Measurements from ENCODE around the gene RTKN. TPM values are rescaled to one million over a fixed set of nuclear protein-coding genes. Genes with fewer than 3 reads are reported as not detected.

Gene RTKN
- total RNA-seq, 3 donors from 2014 or later, result 49.2 to 60.7 (median 49.7) TPM

DNA sequence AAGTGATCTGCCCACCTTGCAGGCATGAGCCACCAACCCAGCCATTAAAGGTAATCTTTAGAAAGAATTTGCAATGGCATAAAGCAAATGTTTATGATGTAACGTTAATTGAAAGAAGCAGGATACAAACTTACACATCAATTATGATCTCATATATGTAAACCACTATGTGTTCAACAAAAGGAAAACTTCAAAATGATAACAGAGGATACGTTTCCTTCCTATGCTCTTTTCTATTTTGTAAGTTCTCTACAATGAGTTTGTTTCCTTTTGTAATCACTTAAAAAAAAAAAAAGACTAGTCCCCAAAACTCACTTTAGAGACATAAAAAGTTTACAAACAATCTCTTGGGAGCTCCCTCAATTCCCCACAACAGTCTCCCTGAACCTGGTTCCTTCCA lies 21.7 kb downstream of the RTKN start:
- Histone ChIP-seq H3K9me3 (no peaks in the 10 kb centered on the region), H3K4me1 (ENCODE audit: low read depth) (peaks cover 12% of the 10 kb centered on the region), H3K36me3 (ENCODE audit: low read depth) (no peaks in the 10 kb centered on the region), H3K4me3 (no peak overlapping the region)
- DNase-seq (no peak), ATAC-seq (no peak)
- intact Hi-C loops (cut with DNase I, micrococcal nuclease), result no loop called here
- TF ChIP-seq, protein P1, sequence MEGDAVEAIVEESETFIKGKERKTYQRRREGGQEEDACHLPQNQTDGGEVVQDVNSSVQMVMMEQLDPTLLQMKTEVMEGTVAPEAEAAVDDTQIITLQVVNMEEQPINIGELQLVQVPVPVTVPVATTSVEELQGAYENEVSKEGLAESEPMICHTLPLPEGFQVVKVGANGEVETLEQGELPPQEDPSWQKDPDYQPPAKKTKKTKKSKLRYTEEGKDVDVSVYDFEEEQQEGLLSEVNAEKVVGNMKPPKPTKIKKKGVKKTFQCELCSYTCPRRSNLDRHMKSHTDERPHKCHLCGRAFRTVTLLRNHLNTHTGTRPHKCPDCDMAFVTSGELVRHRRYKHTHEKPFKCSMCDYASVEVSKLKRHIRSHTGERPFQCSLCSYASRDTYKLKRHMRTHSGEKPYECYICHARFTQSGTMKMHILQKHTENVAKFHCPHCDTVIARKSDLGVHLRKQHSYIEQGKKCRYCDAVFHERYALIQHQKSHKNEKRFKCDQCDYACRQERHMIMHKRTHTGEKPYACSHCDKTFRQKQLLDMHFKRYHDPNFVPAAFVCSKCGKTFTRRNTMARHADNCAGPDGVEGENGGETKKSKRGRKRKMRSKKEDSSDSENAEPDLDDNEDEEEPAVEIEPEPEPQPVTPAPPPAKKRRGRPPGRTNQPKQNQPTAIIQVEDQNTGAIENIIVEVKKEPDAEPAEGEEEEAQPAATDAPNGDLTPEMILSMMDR (IDR thresholded peaks at IDR 0.05), result no peak

DNA sequence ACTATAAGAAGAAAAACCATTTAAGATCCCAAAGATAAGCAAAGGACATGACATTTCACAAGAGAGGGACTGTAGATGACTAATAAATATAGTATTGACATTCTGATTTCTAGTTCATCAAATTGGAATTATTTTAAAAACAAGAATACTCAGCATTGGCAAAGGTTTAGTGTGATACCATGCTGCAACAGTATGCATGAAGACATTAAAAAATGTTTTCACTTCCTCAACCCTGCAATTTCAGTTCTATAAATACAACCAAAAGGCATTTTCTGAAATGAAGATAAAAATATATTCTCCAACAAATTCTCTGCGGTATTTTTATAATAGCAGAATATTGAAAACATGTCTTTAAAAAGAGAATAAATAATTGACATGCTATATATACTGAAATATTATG lies 22.4 kb downstream of the RTKN start:
- TF ChIP-seq, protein P1 (IDR thresholded peaks at IDR 0.05), result no peak

DNA sequence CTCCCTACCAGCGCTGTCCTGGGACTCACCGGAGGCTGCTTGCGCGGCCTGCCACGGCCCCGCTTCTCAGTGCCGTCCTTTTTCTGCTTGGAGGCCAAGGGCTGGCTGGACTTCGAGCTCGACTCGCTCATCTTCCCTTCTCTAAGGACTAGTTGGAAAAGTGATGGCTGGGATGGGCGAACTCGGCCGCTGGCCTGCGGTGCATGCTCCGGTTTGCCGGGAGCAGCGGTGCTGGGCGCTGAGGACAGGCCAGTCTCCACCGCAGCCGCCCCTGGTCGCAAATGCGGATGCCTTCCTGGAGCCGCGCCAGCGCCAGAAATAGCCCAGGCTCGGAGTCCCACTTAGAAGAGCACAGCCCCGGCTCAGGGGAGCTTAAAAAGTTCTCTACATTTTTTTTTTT lies 23.4 kb downstream of the RTKN start:
- Histone ChIP-seq H3K4me3 (no peak overlapping the region), H3K36me3 (ENCODE audit: low read depth) (no peaks in the 10 kb centered on the region), H3K4me1 (ENCODE audit: low read depth) (peaks cover 18% of the 10 kb centered on the region), H3K9me3 (no peaks in the 10 kb centered on the region)
- ATAC-seq (no peak), DNase-seq (no peak)
- intact Hi-C loops (cut with DNase I, micrococcal nuclease), result no loop called here
- TF ChIP-seq, protein P1 (IDR thresholded peaks at IDR 0.05), result no peak

More for the DNA sequence above, 22.4 kb downstream of the RTKN start:
- peaks cover 14% of the 10 kb centered on the region for H3K4me1 ChIP-seq (ENCODE audit: low read depth)
- no peaks in the 10 kb centered on the region for H3K36me3 ChIP-seq (ENCODE audit: low read depth)
- H3K9me3 ChIP-seq, result no peaks in the 10 kb centered on the region
- ATAC-seq (no peak), DNase-seq (no peak)
- H3K4me3 ChIP-seq, result no peak overlapping the region
- intact Hi-C loops (cut with DNase I, micrococcal nuclease), result no loop called here

DNA sequence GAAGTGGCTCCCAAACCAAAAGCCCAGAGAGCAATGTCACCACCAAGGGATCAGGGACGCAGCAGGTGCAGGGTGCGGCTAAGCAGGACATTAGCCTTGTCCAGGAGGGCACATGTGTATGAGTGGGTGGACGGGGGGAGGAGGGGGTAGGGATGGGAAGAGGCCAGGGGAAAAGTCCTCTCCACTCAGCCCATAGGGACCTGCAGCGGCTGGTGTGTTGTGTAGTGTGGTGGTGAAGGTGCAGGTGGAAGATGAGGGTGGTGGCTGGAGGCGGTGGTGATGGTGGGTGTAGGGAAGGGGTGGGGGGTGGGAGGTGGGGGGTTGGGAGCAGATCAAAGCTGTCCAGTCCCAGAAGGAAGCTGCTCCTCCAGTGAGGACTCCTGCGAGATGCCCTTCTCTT lies 24.0 kb downstream of the RTKN start:
- H3K4me3 ChIP-seq, result no peak overlapping the region
- intact Hi-C loops (cut with DNase I, micrococcal nuclease), result no loop called here

DNA sequence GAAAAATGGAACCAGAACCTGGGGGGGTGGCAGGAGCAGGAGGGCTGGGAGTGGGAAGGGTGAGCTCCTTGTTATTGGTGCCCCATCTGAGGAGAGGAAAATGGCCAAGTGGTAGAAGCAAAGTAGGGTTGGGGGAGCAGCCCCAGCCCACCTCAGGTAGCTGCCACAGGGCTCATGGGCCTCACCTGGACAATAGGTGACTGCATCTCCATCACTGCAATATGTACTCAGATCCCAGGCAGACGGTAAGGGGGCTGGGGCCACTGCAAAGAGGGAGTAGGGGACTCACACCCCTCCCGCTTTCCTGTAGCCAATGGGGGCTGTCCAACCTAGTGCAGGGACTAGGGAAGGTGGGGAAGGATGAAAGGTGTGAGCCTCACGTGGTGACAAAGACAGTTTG lies 24.5 kb downstream of the RTKN start:
- ATAC-seq (no peak), DNase-seq (no peak)
- intact Hi-C loops (cut with DNase I, micrococcal nuclease), result no loop called here
- Histone ChIP-seq H3K4me3 (no peak overlapping the region), H3K9me3 (no peaks in the 10 kb centered on the region), H3K36me3 (ENCODE audit: low read depth) (no peaks in the 10 kb centered on the region), H3K4me1 (ENCODE audit: low read depth) (peaks cover 18% of the 10 kb centered on the region)
- TF ChIP-seq, protein P1 (IDR thresholded peaks at IDR 0.05), result no peak

More for the DNA sequence above, 24.0 kb downstream of the RTKN start:
- TF ChIP-seq, protein P1 (IDR thresholded peaks at IDR 0.05), result no peak
- Histone ChIP-seq H3K4me1 (ENCODE audit: low read depth) (peaks cover 18% of the 10 kb centered on the region), H3K36me3 (ENCODE audit: low read depth) (no peaks in the 10 kb centered on the region), H3K9me3 (no peaks in the 10 kb centered on the region)
- DNase-seq, result no peak
- no peak for ATAC-seq

DNA sequence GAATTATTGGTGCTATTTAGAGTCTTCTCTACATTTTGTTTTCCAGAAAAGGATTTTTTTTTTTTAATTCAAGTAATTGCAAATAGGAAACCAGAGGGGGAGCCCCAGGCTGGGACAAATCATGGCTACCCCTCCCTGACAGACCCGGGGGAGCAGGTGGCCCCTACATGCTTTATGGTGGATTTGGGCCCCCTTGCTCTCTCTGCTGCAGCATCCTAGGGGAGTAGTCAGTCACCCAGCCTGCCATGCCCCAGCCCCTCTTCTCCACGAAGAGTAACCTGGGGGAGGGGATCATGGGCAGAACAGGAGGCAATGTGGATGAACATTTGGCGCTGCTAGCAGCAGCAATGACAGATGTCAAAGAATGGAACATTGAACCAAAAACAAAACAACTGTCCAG lies 25.0 kb downstream of the RTKN start:
- H3K4me3 ChIP-seq, result no peak overlapping the region
- TF ChIP-seq, protein P1 (IDR thresholded peaks at IDR 0.05), result no peak
- DNase-seq, result no peak
- H3K9me3 ChIP-seq, result no peaks in the 10 kb centered on the region
- peaks cover 13% of the 10 kb centered on the region for H3K4me1 ChIP-seq (ENCODE audit: low read depth)
- H3K36me3 ChIP-seq (ENCODE audit: low read depth), result no peaks in the 10 kb centered on the region
- intact Hi-C loops (cut with DNase I, micrococcal nuclease), result no loop called here
- no peak for ATAC-seq

Measured in mucosa of descending colon (tissue), 3 donors.